H1 (cell line): ENCODE results near the gene BATF3. TPM values are rescaled to one million over a fixed set of nuclear protein-coding genes. Genes with fewer than 3 reads are reported as not detected.
A peak's percentile ranks its signal among the peaks of the same experiment; 100 is the strongest.

Experiments used
- CTCF ChIA-PET: fragments of 300-600 bp; sonication (Branson Sonifier 250); formaldehyde crosslinking; loops from one replicate; lab custom pipeline; 2021; ENCODE audit not compliant: partially characterized antibody; lab: Charles Lee
- POLR2A ChIA-PET: fragments of 300-600 bp; sonication (Branson Sonifier 250); formaldehyde crosslinking; loops from one replicate; lab custom pipeline; 2021; ENCODE audit warnings: inconsistent platforms; ENCODE audit not compliant: partially characterized antibody; lab: Charles Lee
- DNase-seq, 2 experiments: peaks; one replicate each; pipeline versions ENCODE4 v3.0.0 to v3.0.0-alpha.2; 2010 to 2022; ENCODE audit warnings: low spot score in 2 of 2, low read depth in 1 of 2, mixed read lengths in 1 of 2
- FAIRE-seq: peaks from 2 replicates; lab custom pipeline; 2011; peaks lifted over from hg19 to GRCh38; lab: Jason Lieb, UNC
- H2AFZ ChIP-seq: 2 replicates; pipeline ENCODE4 v1.8.1; 2012; ENCODE audit warnings: low read length, inconsistent platforms
- H2AK5ac ChIP-seq: 2 replicates; pipeline ENCODE4 v1.6.1; 2013; ENCODE audit warnings: low read depth, low read length
- H2BK120ac ChIP-seq: replicated peaks from 2 replicates; pipeline ENCODE3; 2013; ENCODE audit warnings: low read depth, low read length, inconsistent platforms
- H2BK12ac ChIP-seq: 2 replicates; pipeline ENCODE4 v1.6.1; 2013; ENCODE audit warnings: low read depth, low read length
- H2BK15ac ChIP-seq: 2 replicates; pipeline ENCODE4 v1.6.1; 2013; ENCODE audit warnings: low read length
- H2BK20ac ChIP-seq: 2 replicates; pipeline ENCODE4 v1.6.1; 2013; ENCODE audit warnings: low read length
- H2BK5ac ChIP-seq: 2 replicates; pipeline ENCODE4 v1.6.1; 2013; ENCODE audit warnings: low read depth, low read length
- H3K14ac ChIP-seq: 2 replicates; pipeline ENCODE4 v1.6.1; 2013; ENCODE audit warnings: inconsistent platforms; ENCODE audit not compliant: insufficient read length
- H3K18ac ChIP-seq: 2 replicates; pipeline ENCODE4 v1.6.1; 2013; ENCODE audit warnings: low read length; ENCODE audit errors: extremely low read depth
- H3K23ac ChIP-seq: 2 replicates; pipeline ENCODE4 v1.6.1; 2013; ENCODE audit warnings: inconsistent platforms; ENCODE audit not compliant: insufficient read length
- H3K23me2 ChIP-seq: 2 replicates; pipeline ENCODE4 v1.6.1; 2013; ENCODE audit warnings: low read depth, low read length
- H3K27ac ChIP-seq: 2 replicates; pipeline ENCODE4 v1.6.1; 2011; ENCODE audit warnings: low read depth, low read length, inconsistent platforms
- H3K27me3 ChIP-seq, 4 experiments: replicated peaks in 1 of 4; 1 replicate in 1 of 4; 2 replicates in 3 of 4; pipeline versions ENCODE4 v1.6.1 to v1.8.1; 2011 to 2013; ENCODE audit warnings: low read length in 3 of 4, mild to moderate bottlenecking in 3 of 4, inconsistent platforms in 2 of 4, mixed read lengths in 2 of 4, moderate library complexity in 1 of 4; ENCODE audit not compliant: control insufficient read depth in 3 of 4, insufficient read depth in 3 of 4; ENCODE audit errors: extremely low read depth in 1 of 4
- H3K36me3 ChIP-seq, 4 experiments: 2 replicates each; pipeline versions ENCODE4 v1.6.1 to v1.8.1; 2011 to 2013; ENCODE audit warnings: mild to moderate bottlenecking in 4 of 4, low read length in 3 of 4, moderate library complexity in 2 of 4, control low read depth in 1 of 4, inconsistent platforms in 1 of 4; ENCODE audit not compliant: insufficient read depth in 4 of 4, control insufficient read depth in 2 of 4
- H3K4ac ChIP-seq: replicated peaks from 2 replicates; pipeline ENCODE3; 2013; ENCODE audit warnings: low read length, low read depth, mixed read lengths, inconsistent platforms; ENCODE audit not compliant: insufficient read length
- H3K4me1 ChIP-seq, 4 experiments: replicated peaks in 1 of 4; 1 replicate in 1 of 4; 2 replicates in 3 of 4; pipeline versions ENCODE4 v1.6.1 to v1.8.1; 2011 to 2013; ENCODE audit warnings: low read length in 3 of 4, inconsistent platforms in 2 of 4, mixed read lengths in 1 of 4; ENCODE audit not compliant: insufficient read depth in 4 of 4, control insufficient read depth in 3 of 4
- H3K4me2 ChIP-seq, 2 experiments: 2 replicates each; pipeline versions ENCODE4 v1.6.1 to v1.8.1; 2011 to 2013; ENCODE audit warnings: low read depth in 2 of 2, low read length in 2 of 2, control low read depth in 1 of 2, inconsistent platforms in 1 of 2, mild to moderate bottlenecking in 1 of 2; ENCODE audit not compliant: insufficient read depth in 1 of 2
- H3K4me3 ChIP-seq, 4 experiments: fragments of 200-600, 300-600 bp in 1 of 4; sonication (generic), shearing (Covaris generic), sonication (Bioruptor Twin) in 1 of 4; 2 replicates each; pipeline versions ENCODE4 v1.5.1 to v1.8.1; 2011 to 2016; ENCODE audit warnings: low read length in 4 of 4, low read depth in 3 of 4, control low read depth in 2 of 4, inconsistent platforms in 2 of 4, mild to moderate bottlenecking in 2 of 4, mixed read lengths in 1 of 4, moderate library complexity in 1 of 4; ENCODE audit not compliant: insufficient read depth in 2 of 4; ENCODE audit errors: extremely low read depth in 1 of 4
- H3K56ac ChIP-seq: replicated peaks from 2 replicates; pipeline ENCODE3; 2013; ENCODE audit warnings: low read depth, mild to moderate bottlenecking, mixed read lengths, low read length, inconsistent platforms; ENCODE audit not compliant: insufficient read length
- H3K79me1 ChIP-seq: 2 replicates; pipeline ENCODE4 v1.6.1; 2013; ENCODE audit warnings: low read depth, low read length, control low read depth
- H3K79me2 ChIP-seq, 2 experiments: 2 replicates each; pipeline versions ENCODE4 v1.6.1 to v1.8.1; 2012 to 2013; ENCODE audit warnings: low read length in 2 of 2, mild to moderate bottlenecking in 2 of 2, inconsistent platforms in 1 of 2; ENCODE audit not compliant: insufficient read depth in 2 of 2, control insufficient read depth in 1 of 2
- H3K9ac ChIP-seq, 4 experiments: replicated peaks in 1 of 4; 1 replicate in 1 of 4; 2 replicates in 3 of 4; pipeline versions ENCODE4 v1.6.1 to v1.8.1; 2011 to 2013; ENCODE audit warnings: low read depth in 3 of 4, low read length in 3 of 4, control low read depth in 2 of 4, mild to moderate bottlenecking in 2 of 4, moderate library complexity in 2 of 4, inconsistent platforms in 1 of 4; ENCODE audit errors: extremely low read depth in 1 of 4
- H3K9me3 ChIP-seq, 2 experiments: 2 replicates each; pipeline versions ENCODE4 v1.6.1 to v1.8.1; 2012 to 2013; ENCODE audit warnings: mild to moderate bottlenecking in 2 of 2, moderate library complexity in 2 of 2, control low read depth in 1 of 2, inconsistent platforms in 1 of 2, low read depth in 1 of 2, low read length in 1 of 2, mixed read lengths in 1 of 2; ENCODE audit not compliant: insufficient read depth in 2 of 2
- H4K20me1 ChIP-seq, 2 experiments: replicated peaks in 1 of 2; 2 replicates each; pipeline versions ENCODE3 to v1.8.1; 2011 to 2013; ENCODE audit warnings: inconsistent platforms in 2 of 2, low read length in 2 of 2, mild to moderate bottlenecking in 1 of 2; ENCODE audit not compliant: insufficient read depth in 2 of 2, control insufficient read depth in 1 of 2
- H4K5ac ChIP-seq: 2 replicates; pipeline ENCODE4 v1.6.1; 2013; ENCODE audit warnings: low read length, low read depth, mixed read lengths, inconsistent platforms; ENCODE audit not compliant: insufficient read length
- H4K8ac ChIP-seq: 2 replicates; pipeline ENCODE4 v1.8.0; 2013; ENCODE audit warnings: mild to moderate bottlenecking, moderate library complexity, low read length, inconsistent platforms; ENCODE audit not compliant: insufficient read depth; ENCODE audit errors: extremely low read depth
- H4K91ac ChIP-seq: replicated peaks from 2 replicates; pipeline ENCODE3; 2013; ENCODE audit warnings: low read length, mixed read lengths, inconsistent platforms; ENCODE audit not compliant: insufficient read length
- CBX8 ChIP-seq: fragments of 300-800, 300-1000 bp; sonication (generic); IDR thresholded peaks from 2 replicates; pipeline ENCODE4 v1.7.1; 2016; ENCODE audit warnings: low read depth, low read length, borderline replicate concordance
- E2F6 ChIP-seq: IDR thresholded peaks from 2 replicates; pipeline ENCODE4 v1.6.1; 2012; ENCODE audit warnings: inconsistent platforms
- GABPA ChIP-seq: IDR thresholded peaks from 2 replicates; pipeline ENCODE4 v1.6.1; 2011; ENCODE audit warnings: mild to moderate bottlenecking, low read length, moderate library complexity, borderline replicate concordance; ENCODE audit not compliant: insufficient read depth
- GTF2F1 ChIP-seq: IDR thresholded peaks from 2 replicates; pipeline ENCODE4 v1.6.1; 2012; ENCODE audit warnings: low read depth, low read length, improper control_type of control experiment, borderline replicate concordance
- JUND ChIP-seq: IDR thresholded peaks from 2 replicates; pipeline ENCODE4 v1.6.1; 2011; ENCODE audit warnings: mild to moderate bottlenecking, improper control_type of control experiment, low read length
- RFX5 ChIP-seq: IDR thresholded peaks from 2 replicates; pipeline ENCODE4 v1.6.1; 2011; ENCODE audit warnings: low read depth, low read length, improper control_type of control experiment, borderline replicate concordance
- SAP30 ChIP-seq: fragments of 300-600 bp; sonication (generic); IDR thresholded peaks from 2 replicates; pipeline ENCODE4 v1.7.1; 2012; ENCODE audit warnings: low read length, moderate library complexity, mild to moderate bottlenecking, inconsistent platforms; ENCODE audit not compliant: insufficient read depth, insufficient replicate concordance
- SIRT6 ChIP-seq: IDR thresholded peaks from one replicate; pipeline ENCODE4 v1.7.1; 2012; ENCODE audit warnings: low read length, inconsistent platforms
- TCF12 ChIP-seq: IDR thresholded peaks from 2 replicates; pipeline ENCODE4 v1.6.1; 2011; ENCODE audit warnings: low read depth, mild to moderate bottlenecking, low read length
- TEAD4 ChIP-seq: IDR thresholded peaks from 2 replicates; pipeline ENCODE4 v1.6.1; 2012; ENCODE audit warnings: low read depth, low read length, inconsistent platforms, mixed read lengths
- USF2 ChIP-seq: IDR thresholded peaks from 2 replicates; pipeline ENCODE4 v1.6.1; 2011; ENCODE audit warnings: low read length, improper control_type of control experiment
- YY1 ChIP-seq: IDR thresholded peaks from 2 replicates; pipeline ENCODE4 v1.6.1; 2011; ENCODE audit warnings: low read depth, mild to moderate bottlenecking, low read length
- ZNF274 ChIP-seq: IDR thresholded peaks from 2 replicates; pipeline ENCODE4 v1.7.0; 2012; ENCODE audit warnings: low read length, borderline replicate concordance; ENCODE audit errors: extremely low read depth
- WGBS, 2 experiments: shearing (Covaris generic) in 1 of 2; methylation state at CpG; one replicate each; pipeline versions ENCODE4 v1.1.6 to v1.1.7; 2013 to 2015; ENCODE audit warnings: low lambda C conversion rate in 2 of 2, mixed read lengths in 2 of 2, inconsistent platforms in 1 of 2, low coverage in 1 of 2, missing lambda C conversion rate in 1 of 2; ENCODE audit not compliant: insufficient replicate concordance in 2 of 2, insufficient coverage in 1 of 2, insufficient read length in 1 of 2; ENCODE audit errors: extremely low coverage in 1 of 2, missing lambda C conversion rate in 1 of 2; 5-methylcytosine and 5-hydroxymethylcytosine counted together
- polyA plus RNA-seq, 7 experiments: library from polyadenylated mRNA; depleted of rRNA in 3 of 7; stranded (reverse) in 5 of 7; unstranded in 2 of 7; fragments of >200 nt in 5 of 7; fragments of 200-250 nt in 2 of 7; gene quantifications; 1 replicate in 5 of 7; 2 replicates in 1 of 7; 4 replicates in 1 of 7; pipeline versions ENCODE4 v1.2.1 to v1.2.3, GENCODE V29; 2011 to 2013; ENCODE audit warnings: missing spikeins in 2 of 7, mixed read lengths in 2 of 7
- total RNA-seq: library from RNA; stranded (reverse); fragmentation: NEBNext Ultra II Directional; extraction: Animal tissue kit (Norgen Biotek cat#: 25700); gene quantifications from 2 replicates; pipeline ENCODE4 v1.2.1, GENCODE V29; 2021

BATF3 gene
- total and polyA plus RNA-seq, 2 of the 8 experiments (the other 6 are each of a cell fraction or from before 2014, with no cell fraction given): 6.3 TPM

GRCh38 chr1:212648431-212648830 is 51.2 kb downstream of the BATF3 start:
- no peak for FAIRE-seq
- CTCF ChIA-PET: interaction anchor here (1.4 kb wide), 1 partner anchor 17 kb away, joined by 9 read pairs; no protein-coding TSS in a partner anchor
- no peak for TF ChIP-seq YY1
- TF ChIP-seq USF2: no peak
- TF ChIP-seq ZNF274: no peak
- no peak for TF ChIP-seq CBX8
- no peak for TF ChIP-seq E2F6
- no peak for TF ChIP-seq SAP30
- no peak for TF ChIP-seq TEAD4
- no peak for TF ChIP-seq TCF12
- TF ChIP-seq GTF2F1: no peak
- no peak for TF ChIP-seq GABPA
- TF ChIP-seq JUND: no peak
- TF ChIP-seq SIRT6: no peak
- no peak for TF ChIP-seq RFX5

More at GRCh38 chr1:212648431-212648830, 51.2 kb downstream of the BATF3 start:
- H2BK20ac ChIP-seq: no peak overlapping the region
- H4K5ac ChIP-seq: no peak overlapping the region
- no peak overlapping the region for H2AK5ac ChIP-seq
- no peak overlapping the region for H2BK120ac ChIP-seq
- H3K27me3 ChIP-seq: no peaks in the 10 kb centered on the region
- no peak overlapping the region for H3K27ac ChIP-seq
- no peaks in the 10 kb centered on the region for H3K9me3 ChIP-seq
- H4K20me1 ChIP-seq: no peaks in the 10 kb centered on the region
- no peak overlapping the region for H2BK12ac ChIP-seq
- 92% methylated on average over 3 of the region's 3 CpGs; no CpG with 5 or more reads in 1 of the 2 experiments for WGBS, 2 experiments
- H3K79me1 ChIP-seq: no peaks in the 10 kb centered on the region
- no peaks in the 10 kb centered on the region for H3K36me3 ChIP-seq
- no peak overlapping the region for H3K4ac ChIP-seq
- H2BK15ac ChIP-seq: no peak overlapping the region
- POLR2A ChIA-PET: interaction anchor here (1.3 kb wide), 1 partner anchor 40 kb away, joined by 4 read pairs; the partner anchor contains the start of gene ATF3
- H3K9ac ChIP-seq: no peak overlapping the region
- no peaks in the 10 kb centered on the region for H3K23me2 ChIP-seq
- no peaks in the 10 kb centered on the region for H3K79me2 ChIP-seq
- no peak overlapping the region for H3K4me2 ChIP-seq
- no peak overlapping the region for H3K4me3 ChIP-seq
- no peak overlapping the region for H3K18ac ChIP-seq
- no peaks in the 10 kb centered on the region for H3K4me1 ChIP-seq
- H2AFZ ChIP-seq: no peak overlapping the region
- H4K91ac ChIP-seq: no peak overlapping the region
- H2BK5ac ChIP-seq: no peak overlapping the region
- DNase-seq: peak in 1 of 2 experiments; percentile 7
- H3K23ac ChIP-seq: no peak overlapping the region
- H3K56ac ChIP-seq: no peak overlapping the region
- no peak overlapping the region for H3K14ac ChIP-seq
- H4K8ac ChIP-seq: no peak overlapping the region
